Activated T-cell treated with anti-CD3 and anti-CD28 coated beads for 48 hours (primary cell): ENCODE results near the gene ADAMTS3.
"Not testable (repeated sequence)": the region's sequence is repeated elsewhere in the genome, so short reads cannot be mapped to it uniquely, and the experiment has no call there.

Source experiments
- DNase-seq: peaks from one replicate; pipeline ENCODE4 v3.0.0-alpha.2; 2020; ENCODE audit warnings: low read depth

The ADAMTS3 gene

GRCh38 chr4:72553540-72554337, 15.3 kb downstream of the ADAMTS3 start:
- no peak for DNase-seq

GRCh38 chr4:72552447-72552846, 16.6 kb downstream of the ADAMTS3 start:
- no peak for DNase-seq

- DNase-seq: no peak
Observed at GRCh38 chr4:72546456-72546855, 22.6 kb downstream of the ADAMTS3 start.

- not testable (repeated sequence) for DNase-seq
Observed at GRCh38 chr4:72540694-72541093, 28.3 kb downstream of the ADAMTS3 start.

GRCh38 chr4:72538006-72538405, 31.0 kb downstream of the ADAMTS3 start:
- DNase-seq: no peak

- no peak for DNase-seq
Observed at GRCh38 chr4:72536443-72536842, 32.6 kb downstream of the ADAMTS3 start.

- DNase-seq: no peak
Observed at GRCh38 chr4:72531768-72532290, 37.2 kb downstream of the ADAMTS3 start.

GRCh38 chr4:72531322-72531721, 37.7 kb downstream of the ADAMTS3 start:
- DNase-seq: no peak

- no peak for DNase-seq
Observed at GRCh38 chr4:72529148-72529822, 39.7 kb downstream of the ADAMTS3 start.

- DNase-seq: no peak
Observed at GRCh38 chr4:72527038-72527646, 41.9 kb downstream of the ADAMTS3 start.

- DNase-seq: no peak
Observed at GRCh38 chr4:72525938-72526337, 43.1 kb downstream of the ADAMTS3 start.

- DNase-seq: no peak
Observed at GRCh38 chr4:72522440-72522839, 46.6 kb downstream of the ADAMTS3 start.

GRCh38 chr4:72513227-72513626, 55.8 kb downstream of the ADAMTS3 start:
- DNase-seq: no peak

GRCh38 chr4:72507860-72508419, 61.1 kb downstream of the ADAMTS3 start:
- no peak for DNase-seq

GRCh38 chr4:72507167-72507566, 61.9 kb downstream of the ADAMTS3 start:
- no peak for DNase-seq

GRCh38 chr4:72505314-72505744, 63.7 kb downstream of the ADAMTS3 start:
- no peak for DNase-seq

- DNase-seq: no peak
Observed at GRCh38 chr4:72500214-72500613, 68.8 kb downstream of the ADAMTS3 start.

- DNase-seq: no peak
Observed at GRCh38 chr4:72496119-72496518, 72.9 kb downstream of the ADAMTS3 start.

GRCh38 chr4:72494156-72494555, 74.9 kb downstream of the ADAMTS3 start:
- DNase-seq: no peak

- DNase-seq: no peak
Observed at GRCh38 chr4:72489267-72489666, 79.8 kb downstream of the ADAMTS3 start.

GRCh38 chr4:72486991-72487390, 82.0 kb downstream of the ADAMTS3 start:
- no peak for DNase-seq

- DNase-seq: no peak
Observed at GRCh38 chr4:72484981-72485380, 84.0 kb downstream of the ADAMTS3 start.
